ENCODE data around the gene TYRP1.

GRCh38 chr9:12694013-12694412 is 828 bp downstream of the TYRP1 start:
- TF ChIP-seq ZNF274 (IDR thresholded peaks at IDR 0.05; ENCODE audit: low read depth, low read length) (no peak), SUZ12 (IDR thresholded peaks at IDR 0.05; ENCODE audit: extremely low read depth, insufficient read depth, insufficient read length) (no peak)

Measured in NT2/D1 (cell line).